Subcutaneous adipose tissue (tissue), 4 donors: ENCODE results near the gene EPHB2. TPM values are rescaled to one million over a fixed set of nuclear protein-coding genes. Genes with fewer than 3 reads are reported as not detected.

ENCODE experiments used
- total RNA-seq, 4 donors: library from RNA; depleted of rRNA; stranded (reverse); fragments of >200 nt; gene quantifications; one replicate each; pipeline ENCODE4 v1.1.0, GENCODE V29; 2016
- TF ChIP-seq, protein P1 (sequence below): fragments of 450-650 bp; IDR thresholded peaks from one replicate; pipeline ENCODE4 v1.5.1; 2016; ENCODE audit warnings: low read depth, mild to moderate bottlenecking, control low read depth, antibody characterized with exemption, moderate library complexity

EPHB2 gene
- total RNA-seq, 4 donors from 2014 or later, result 1.6 to 9.2 (median 5.1) TPM

DNA sequence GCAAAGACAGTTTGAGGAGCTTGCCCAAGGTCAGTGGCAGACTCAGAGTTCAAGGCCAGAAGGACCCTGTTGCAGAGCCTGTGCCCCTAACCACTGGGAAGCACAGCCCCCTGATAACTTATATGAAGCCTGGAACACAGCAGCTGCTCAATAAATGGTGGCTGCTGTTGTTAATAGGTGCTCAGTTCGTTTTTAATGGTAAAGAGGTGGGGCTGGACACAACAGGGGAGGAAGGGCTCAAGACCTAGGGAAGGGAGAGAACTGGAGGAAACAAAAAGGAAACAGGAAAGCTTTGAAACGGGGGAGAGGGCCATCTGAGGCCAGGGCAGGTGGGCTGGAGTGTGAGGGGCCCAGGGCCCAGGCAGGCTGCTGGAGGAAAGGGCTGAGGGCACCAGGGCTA is 136.6 kb downstream of the EPHB2 start:
- TF ChIP-seq, protein P1, sequence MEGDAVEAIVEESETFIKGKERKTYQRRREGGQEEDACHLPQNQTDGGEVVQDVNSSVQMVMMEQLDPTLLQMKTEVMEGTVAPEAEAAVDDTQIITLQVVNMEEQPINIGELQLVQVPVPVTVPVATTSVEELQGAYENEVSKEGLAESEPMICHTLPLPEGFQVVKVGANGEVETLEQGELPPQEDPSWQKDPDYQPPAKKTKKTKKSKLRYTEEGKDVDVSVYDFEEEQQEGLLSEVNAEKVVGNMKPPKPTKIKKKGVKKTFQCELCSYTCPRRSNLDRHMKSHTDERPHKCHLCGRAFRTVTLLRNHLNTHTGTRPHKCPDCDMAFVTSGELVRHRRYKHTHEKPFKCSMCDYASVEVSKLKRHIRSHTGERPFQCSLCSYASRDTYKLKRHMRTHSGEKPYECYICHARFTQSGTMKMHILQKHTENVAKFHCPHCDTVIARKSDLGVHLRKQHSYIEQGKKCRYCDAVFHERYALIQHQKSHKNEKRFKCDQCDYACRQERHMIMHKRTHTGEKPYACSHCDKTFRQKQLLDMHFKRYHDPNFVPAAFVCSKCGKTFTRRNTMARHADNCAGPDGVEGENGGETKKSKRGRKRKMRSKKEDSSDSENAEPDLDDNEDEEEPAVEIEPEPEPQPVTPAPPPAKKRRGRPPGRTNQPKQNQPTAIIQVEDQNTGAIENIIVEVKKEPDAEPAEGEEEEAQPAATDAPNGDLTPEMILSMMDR, result no peak

DNA sequence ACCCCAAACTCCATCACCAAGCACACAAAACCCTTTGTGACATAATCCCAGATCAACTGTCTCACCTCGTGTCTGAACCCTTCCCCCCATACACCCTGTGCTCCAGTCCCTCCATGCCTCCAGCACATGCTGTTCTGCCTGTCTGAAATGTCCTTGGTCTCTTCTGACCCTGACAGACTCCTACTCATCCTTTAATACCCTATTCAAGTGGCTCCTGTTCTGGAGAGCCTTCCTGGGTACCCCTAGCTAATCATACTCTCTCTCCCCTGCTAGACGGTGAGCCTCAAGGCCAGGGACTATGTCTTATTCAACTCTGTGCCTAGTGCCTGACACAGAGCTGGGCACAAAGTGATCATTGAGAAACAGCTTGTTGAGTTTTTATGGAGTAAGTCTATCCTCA is 137.1 kb downstream of the EPHB2 start:
- TF ChIP-seq, protein P1, result no peak

DNA sequence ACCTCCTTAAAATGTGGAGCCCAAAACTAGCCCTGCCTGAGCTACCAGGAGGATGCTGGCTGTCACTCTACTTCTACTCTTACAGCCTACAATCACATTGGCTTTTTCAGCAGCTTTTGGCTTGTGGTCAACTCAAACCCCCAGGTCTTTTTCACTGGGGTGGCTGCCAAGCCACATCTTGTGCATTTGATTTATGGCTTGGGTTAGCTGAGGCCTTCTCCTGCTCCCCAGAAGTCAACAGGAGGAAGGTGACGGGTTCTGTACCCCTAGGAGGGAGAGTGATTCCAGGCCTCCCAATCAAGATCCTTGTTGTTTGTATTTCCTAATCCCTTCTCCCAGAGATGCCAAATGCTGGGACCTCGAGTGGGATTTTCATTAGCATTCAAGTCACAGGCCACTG is 137.8 kb downstream of the EPHB2 start:
- TF ChIP-seq, protein P1, result no peak

DNA sequence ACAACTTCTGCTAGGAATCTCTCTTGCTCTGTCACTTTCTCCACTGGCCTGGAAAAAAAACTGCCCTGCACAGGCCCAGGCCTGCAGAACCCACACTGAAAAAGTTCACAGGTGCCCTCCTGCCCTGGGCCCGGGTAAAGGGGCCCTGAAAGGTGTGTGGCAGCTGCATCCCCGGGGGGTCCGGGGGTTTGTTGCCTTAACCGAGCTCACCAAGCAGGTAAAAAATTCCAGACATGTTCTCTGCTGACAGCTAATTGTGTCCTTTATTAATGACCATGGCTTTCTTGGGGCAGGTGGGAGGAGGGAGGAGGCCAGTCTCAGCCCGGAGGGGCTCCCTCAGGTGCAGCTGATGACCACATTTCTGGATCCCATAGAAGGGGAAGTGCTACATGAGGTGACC is 139.1 kb downstream of the EPHB2 start:
- TF ChIP-seq, protein P1, result no peak

DNA sequence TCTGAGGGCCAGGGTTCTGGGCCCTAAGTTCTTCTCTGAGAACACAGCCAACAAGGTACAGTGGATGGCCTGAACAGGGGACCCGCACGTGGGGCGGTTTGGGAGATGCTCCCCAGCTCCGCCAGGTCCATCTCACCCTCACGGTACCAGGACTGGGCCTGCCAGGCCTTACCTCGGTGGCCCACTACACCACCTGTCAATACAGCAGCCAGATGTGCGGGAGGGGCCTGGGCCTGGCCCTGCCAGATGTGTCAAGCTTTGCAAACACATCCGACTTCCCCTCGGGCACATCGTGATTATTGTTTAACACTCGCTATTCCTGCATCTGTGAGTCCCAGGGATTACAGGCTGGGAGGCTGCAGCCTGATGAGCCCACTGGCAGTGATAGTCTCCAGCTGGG is 139.6 kb downstream of the EPHB2 start:
- TF ChIP-seq, protein P1, result no peak

DNA sequence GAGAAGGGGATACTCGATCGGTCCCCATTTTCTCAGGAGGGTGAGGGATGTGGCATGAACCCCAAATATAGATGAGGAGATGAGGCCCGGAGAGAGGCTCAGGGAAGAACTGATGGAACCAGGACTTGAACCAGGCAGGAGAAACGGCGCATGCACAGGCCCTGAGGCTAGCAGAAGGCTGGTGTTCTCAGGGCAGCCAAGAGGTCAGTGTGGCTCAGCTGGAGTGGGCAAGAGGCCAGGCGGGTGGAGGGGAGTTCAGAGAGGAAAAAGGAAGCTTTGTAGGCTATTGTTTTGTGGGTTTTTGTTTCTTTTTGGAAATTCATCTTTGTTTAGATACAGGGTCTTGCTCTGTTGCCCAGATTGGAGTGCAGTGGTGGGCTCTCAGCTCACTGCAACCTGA is 140.0 kb downstream of the EPHB2 start:
- TF ChIP-seq, protein P1, result no peak

DNA sequence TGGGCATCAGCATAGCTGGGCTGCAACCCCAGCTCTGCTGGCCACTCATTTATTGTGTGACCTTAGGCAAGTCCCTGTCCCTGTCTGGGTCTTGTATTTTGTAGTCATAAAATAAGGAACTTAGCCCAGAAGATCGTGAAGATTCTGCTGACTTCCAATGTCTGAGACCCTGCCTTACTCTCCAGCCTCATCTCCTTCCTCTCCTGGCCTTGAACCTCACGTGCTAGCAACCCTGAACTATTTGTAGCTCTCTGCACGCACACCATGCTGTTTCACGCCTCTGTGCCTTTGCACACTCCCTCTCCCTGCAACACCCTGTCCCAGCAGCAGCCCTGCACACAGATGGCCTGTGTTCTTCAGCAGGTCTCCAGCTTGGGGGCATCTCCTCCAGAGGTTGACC is 140.9 kb downstream of the EPHB2 start:
- TF ChIP-seq, protein P1, result no peak
